ENCODE measurements around the gene TSC22D4. TPM values are rescaled to one million over a fixed set of nuclear protein-coding genes. Genes with fewer than 3 reads are reported as not detected.

TSC22D4 gene
- polyA plus RNA-seq, 1 donor from 2014 or later, result 2.1 TPM

- H3F3A ChIP-seq (ENCODE audit: insufficient read depth, low read length, poor library complexity, severe bottlenecking), result no peaks in the 10 kb centered on the region
- no peak overlapping the region for H2AFZ ChIP-seq (ENCODE audit: low read depth, low read length)
- no peak overlapping the region for H3K4me3 ChIP-seq (ENCODE audit: low read length)
- no peaks in the 10 kb centered on the region for H3K27me3 ChIP-seq (ENCODE audit: insufficient read depth, low read depth, low read length)
- no peaks in the 10 kb centered on the region for H4K20me1 ChIP-seq (ENCODE audit: insufficient read depth)
- TF ChIP-seq EP300 (conservative IDR thresholded peaks at IDR 0.05; ENCODE audit: poor library complexity, severe bottlenecking) (no peak), POLR2AphosphoS5 (IDR thresholded peaks at IDR 0.05) (no peak), MXI1 (conservative IDR thresholded peaks at IDR 0.05; ENCODE audit: poor library complexity, severe bottlenecking) (no peak), CTCF (IDR thresholded peaks at IDR 0.05; ENCODE audit: poor library complexity, severe bottlenecking) (no peak), TAF1 (IDR thresholded peaks at IDR 0.05; ENCODE audit: low read depth) (no peak), RAD21 (conservative IDR thresholded peaks at IDR 0.05) (no peak), REST (IDR thresholded peaks at IDR 0.05; ENCODE audit: borderline replicate concordance) (no peak), EZH2 (IDR thresholded peaks at IDR 0.05; ENCODE audit: borderline replicate concordance, insufficient read depth, low read length, poor library complexity, severe bottlenecking) (no peak), SMC3 (conservative IDR thresholded peaks at IDR 0.05; ENCODE audit: poor library complexity) (no peak)
- H3K36me3 ChIP-seq (ENCODE audit: insufficient read depth, low read length), result no peaks in the 10 kb centered on the region
- no peak overlapping the region for H3K27ac ChIP-seq (ENCODE audit: low read length)
- no peak overlapping the region for H3K9ac ChIP-seq (ENCODE audit: low read length)
- H3K79me2 ChIP-seq (replicated peaks; ENCODE audit: insufficient read depth, low read length), result no peaks in the 10 kb centered on the region
- no peaks in the 10 kb centered on the region for H3K9me2 ChIP-seq (ENCODE audit: insufficient read depth, low read length)
- H3K9me3 ChIP-seq (ENCODE audit: low read length), result no peaks in the 10 kb centered on the region
- no peak overlapping the region for H3K4me2 ChIP-seq (ENCODE audit: low read length)
Measured at GRCh38 chr7:100464791-100465190, 14.2 kb downstream of the TSC22D4 start.

GRCh38 chr7:100464210-100464660 is 14.8 kb downstream of the TSC22D4 start, which contains the start of gene SPACDR:
Gene SPACDR, minus strand, starts transcription at chr7:100464260. Its CDS starts 235 bp downstream, at chr7:100464025.
- no peak for TF ChIP-seq MXI1 (conservative IDR thresholded peaks at IDR 0.05; ENCODE audit: poor library complexity, severe bottlenecking)
- TF ChIP-seq EZH2 (IDR thresholded peaks at IDR 0.05; ENCODE audit: borderline replicate concordance, insufficient read depth, low read length, poor library complexity, severe bottlenecking), result no peak
- no peak for TF ChIP-seq SMC3 (conservative IDR thresholded peaks at IDR 0.05; ENCODE audit: poor library complexity)
- TF ChIP-seq POLR2AphosphoS5 (IDR thresholded peaks at IDR 0.05), result no peak
- TF ChIP-seq EP300 (conservative IDR thresholded peaks at IDR 0.05; ENCODE audit: poor library complexity, severe bottlenecking), result no peak
- no peak for TF ChIP-seq REST (IDR thresholded peaks at IDR 0.05; ENCODE audit: borderline replicate concordance)
- TF ChIP-seq TAF1 (IDR thresholded peaks at IDR 0.05; ENCODE audit: low read depth), result no peak
- no peak for TF ChIP-seq RAD21 (conservative IDR thresholded peaks at IDR 0.05)
- TF ChIP-seq CTCF (IDR thresholded peaks at IDR 0.05; ENCODE audit: poor library complexity, severe bottlenecking), result no peak
- Histone ChIP-seq H3F3A (ENCODE audit: insufficient read depth, low read length, poor library complexity, severe bottlenecking) (no peaks in the 10 kb centered on the region), H3K27ac (ENCODE audit: low read length) (no peak within 1 kb of the TSS), H3K9ac (ENCODE audit: low read length) (no peak within 1 kb of the TSS), H3K27me3 (ENCODE audit: insufficient read depth, low read depth, low read length) (no peaks in the 10 kb centered on the region), H3K79me2 (replicated peaks; ENCODE audit: insufficient read depth, low read length) (no peaks in the 10 kb centered on the region), H3K4me3 (ENCODE audit: low read length) (no peak within 1 kb of the TSS), H3K9me2 (ENCODE audit: insufficient read depth, low read length) (no peaks in the 10 kb centered on the region), H3K9me3 (ENCODE audit: low read length) (no peaks in the 10 kb centered on the region), H3K36me3 (ENCODE audit: insufficient read depth, low read length) (no peaks in the 10 kb centered on the region), H4K20me1 (ENCODE audit: insufficient read depth) (no peaks in the 10 kb centered on the region), H3K4me2 (ENCODE audit: low read length) (no peak within 1 kb of the TSS), H2AFZ (ENCODE audit: low read depth, low read length) (no peak within 1 kb of the TSS)
